ENCODE results near the gene PXMP4.

DNA sequence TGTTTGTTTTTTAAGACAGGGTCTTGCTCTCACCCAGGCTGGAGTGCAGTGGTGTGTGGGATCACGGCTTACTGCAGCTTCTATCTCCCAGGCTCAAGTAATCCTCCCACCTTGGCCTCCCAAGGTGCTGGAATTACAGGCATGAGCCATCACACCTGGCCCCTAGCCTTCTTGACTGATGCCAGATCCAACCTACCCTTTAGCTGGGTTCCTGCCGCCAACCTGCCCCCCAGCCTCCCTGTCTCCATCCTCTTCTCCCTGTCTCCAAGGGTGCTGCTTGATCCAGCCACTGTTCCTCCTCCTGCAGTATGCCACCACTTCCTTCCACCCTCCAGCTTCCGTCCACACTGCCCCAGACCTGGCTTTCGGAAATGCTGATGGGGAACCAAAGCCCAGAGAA, 61.2 kb downstream of the PXMP4 start:
- no peak for TF ChIP-seq POLR2AphosphoS5 (IDR thresholded peaks at IDR 0.05; ENCODE audit: low read depth, low read length)
- TF ChIP-seq, protein P1, sequence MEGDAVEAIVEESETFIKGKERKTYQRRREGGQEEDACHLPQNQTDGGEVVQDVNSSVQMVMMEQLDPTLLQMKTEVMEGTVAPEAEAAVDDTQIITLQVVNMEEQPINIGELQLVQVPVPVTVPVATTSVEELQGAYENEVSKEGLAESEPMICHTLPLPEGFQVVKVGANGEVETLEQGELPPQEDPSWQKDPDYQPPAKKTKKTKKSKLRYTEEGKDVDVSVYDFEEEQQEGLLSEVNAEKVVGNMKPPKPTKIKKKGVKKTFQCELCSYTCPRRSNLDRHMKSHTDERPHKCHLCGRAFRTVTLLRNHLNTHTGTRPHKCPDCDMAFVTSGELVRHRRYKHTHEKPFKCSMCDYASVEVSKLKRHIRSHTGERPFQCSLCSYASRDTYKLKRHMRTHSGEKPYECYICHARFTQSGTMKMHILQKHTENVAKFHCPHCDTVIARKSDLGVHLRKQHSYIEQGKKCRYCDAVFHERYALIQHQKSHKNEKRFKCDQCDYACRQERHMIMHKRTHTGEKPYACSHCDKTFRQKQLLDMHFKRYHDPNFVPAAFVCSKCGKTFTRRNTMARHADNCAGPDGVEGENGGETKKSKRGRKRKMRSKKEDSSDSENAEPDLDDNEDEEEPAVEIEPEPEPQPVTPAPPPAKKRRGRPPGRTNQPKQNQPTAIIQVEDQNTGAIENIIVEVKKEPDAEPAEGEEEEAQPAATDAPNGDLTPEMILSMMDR (IDR thresholded peaks at IDR 0.05) = no peak
- no peak for TF ChIP-seq SIN3A (IDR thresholded peaks at IDR 0.05; ENCODE audit: borderline replicate concordance, insufficient read depth, low read depth, low read length)
